HepG2 (cell line): Measurements from ENCODE around the gene MAN2A2. TPM values are rescaled to one million over a fixed set of nuclear protein-coding genes. Genes with fewer than 3 reads are reported as not detected.

ENCODE experiments used
- AGO1 ChIP-seq: fragments of 200-400 bp; formaldehyde crosslinking; IDR thresholded peaks from 2 replicates; pipeline ENCODE4 v1.6.1; 2017; ENCODE audit warnings: mild to moderate bottlenecking, low read depth, low read length, moderate library complexity; ENCODE audit not compliant: poor library complexity, severe bottlenecking
- CERS6 ChIP-seq: sonication (generic); formaldehyde crosslinking; IDR thresholded peaks from 2 replicates; pipeline ENCODE4 v1.5.0; 2020; ENCODE audit warnings: missing genetic modification reagents
- FOXK1 ChIP-seq: sonication (generic); formaldehyde crosslinking; IDR thresholded peaks from 2 replicates; pipeline ENCODE4 v1.4.0; 2020; ENCODE audit warnings: low read depth, missing genetic modification reagents, borderline replicate concordance
- GMEB2 ChIP-seq: IDR thresholded peaks from 2 replicates; pipeline ENCODE4 v1.6.1; 2016; ENCODE audit warnings: missing biosample characterization, missing genetic modification reagents, low read depth
- JUN ChIP-seq: sonication (generic); formaldehyde crosslinking; IDR thresholded peaks from 2 replicates; pipeline ENCODE4 v1.4.0; 2020; ENCODE audit warnings: mild to moderate bottlenecking, missing genetic modification reagents
- MYNN ChIP-seq: sonication (generic); formaldehyde crosslinking; IDR thresholded peaks from 2 replicates; pipeline ENCODE4 v1.4.0; 2020; ENCODE audit warnings: mild to moderate bottlenecking, low read depth, missing genetic modification reagents
- NR2F1 ChIP-seq, 2 experiments: fragments of 450-650 bp in 1 of 2; formaldehyde crosslinking in 1 of 2; IDR thresholded peaks; 2 replicates each; pipeline versions ENCODE4 v1.5.0 to v1.6.1; 2016 to 2020; ENCODE audit warnings: mild to moderate bottlenecking in 1 of 2, missing compliant biosample characterization in 1 of 2, missing genetic modification reagents in 1 of 2, moderate library complexity in 1 of 2
- PHF20 ChIP-seq: sonication (generic); formaldehyde crosslinking; IDR thresholded peaks from 2 replicates; pipeline ENCODE4 v1.5.0; 2020; ENCODE audit warnings: mild to moderate bottlenecking, missing genetic modification reagents
- PHF5A ChIP-seq: IDR thresholded peaks from one replicate; pipeline ENCODE4 v1.6.1; 2018; ENCODE audit warnings: low read depth, missing genetic modification reagents; ENCODE audit not compliant: unreplicated experiment
- REXO4 ChIP-seq: sonication (generic); formaldehyde crosslinking; IDR thresholded peaks from 2 replicates; pipeline ENCODE4 v1.8.0; 2022; ENCODE audit warnings: missing genetic modification reagents, mild to moderate bottlenecking, borderline replicate concordance
- TAF1 ChIP-seq: sonication (generic); formaldehyde crosslinking; IDR thresholded peaks from 2 replicates; pipeline ENCODE4 v1.4.0; 2020; ENCODE audit warnings: missing genetic modification reagents
- TBL1XR1 ChIP-seq: fragments of 150-350 bp; IDR thresholded peaks from 2 replicates; pipeline ENCODE4 v1.6.1; 2014; ENCODE audit warnings: borderline replicate concordance, low read length; ENCODE audit not compliant: partially characterized antibody
- UBTF ChIP-seq: sonication (generic); formaldehyde crosslinking; IDR thresholded peaks from 2 replicates; pipeline ENCODE4 v1.4.0; 2020; ENCODE audit warnings: mild to moderate bottlenecking, missing genetic modification reagents
- ZBTB38 ChIP-seq: sonication (generic); formaldehyde crosslinking; IDR thresholded peaks from 2 replicates; pipeline ENCODE4 v1.5.1; 2020; ENCODE audit warnings: mild to moderate bottlenecking, missing genetic modification reagents
- ZFP36L2 ChIP-seq: sonication (generic); formaldehyde crosslinking; IDR thresholded peaks from 2 replicates; pipeline ENCODE4 v1.4.0; 2020; ENCODE audit warnings: missing genetic modification reagents
- ZNF101 ChIP-seq: sonication (generic); formaldehyde crosslinking; IDR thresholded peaks from 2 replicates; pipeline ENCODE4 v1.4.0; 2020; ENCODE audit warnings: mild to moderate bottlenecking, low read depth, missing genetic modification reagents, borderline replicate concordance
- ZNF143 ChIP-seq: sonication (generic); formaldehyde crosslinking; IDR thresholded peaks from 2 replicates; pipeline ENCODE4 v1.4.0; 2020; ENCODE audit warnings: missing genetic modification reagents
- ZNF24 ChIP-seq: fragments of 450-650 bp; IDR thresholded peaks from 2 replicates; pipeline ENCODE4 v1.6.1; 2017; ENCODE audit warnings: antibody characterized with exemption, mild to moderate bottlenecking
- ZNF326 ChIP-seq: sonication (generic); formaldehyde crosslinking; IDR thresholded peaks from 2 replicates; pipeline ENCODE4 v1.4.0; 2020; ENCODE audit warnings: missing genetic modification reagents, borderline replicate concordance
- ZNF333 ChIP-seq: sonication (generic); formaldehyde crosslinking; IDR thresholded peaks from 2 replicates; pipeline ENCODE4 v1.4.0; 2020; ENCODE audit warnings: mild to moderate bottlenecking, missing genetic modification reagents, borderline replicate concordance
- ZNF556 ChIP-seq: sonication (generic); formaldehyde crosslinking; IDR thresholded peaks from 2 replicates; pipeline ENCODE4 v1.4.0; 2020; ENCODE audit warnings: mild to moderate bottlenecking, missing genetic modification reagents, borderline replicate concordance
- ZNF558 ChIP-seq: sonication (generic); formaldehyde crosslinking; IDR thresholded peaks from 2 replicates; pipeline ENCODE4 v1.9.0; 2022; ENCODE audit warnings: mild to moderate bottlenecking, missing genetic modification reagents, borderline replicate concordance
- ZNF567 ChIP-seq: sonication (generic); formaldehyde crosslinking; IDR thresholded peaks from 2 replicates; pipeline ENCODE4 v1.8.1; 2023; ENCODE audit warnings: mild to moderate bottlenecking, missing genetic modification reagents, borderline replicate concordance
- ZNF670 ChIP-seq: sonication (generic); formaldehyde crosslinking; IDR thresholded peaks from 2 replicates; pipeline ENCODE4 v1.8.0; 2022; ENCODE audit warnings: mild to moderate bottlenecking, missing genetic modification reagents, borderline replicate concordance
- ZNF720 ChIP-seq: sonication (generic); formaldehyde crosslinking; IDR thresholded peaks from 2 replicates; pipeline ENCODE4 v1.4.0; 2020; ENCODE audit warnings: missing genetic modification reagents
- ZNF768 ChIP-seq: sonication (generic); formaldehyde crosslinking; IDR thresholded peaks from 2 replicates; pipeline ENCODE4 v1.4.0; 2020; ENCODE audit warnings: missing genetic modification reagents
- polyA plus RNA-seq, 8 experiments: library from polyadenylated mRNA; depleted of rRNA in 3 of 8; stranded (reverse) in 7 of 8; unstranded in 1 of 8; fragments of >200 nt; fragmentation: Illumina TruSeq in 4 of 8; extraction: Trizol in 4 of 8; gene quantifications; 2 replicates each; pipeline versions ENCODE4 v1.2.1 to v1.2.3, GENCODE V29; 2011 to 2016; ENCODE audit warnings: low read depth in 4 of 8, missing spikeins in 1 of 8, mixed read lengths in 1 of 8; ENCODE audit not compliant: insufficient read depth in 1 of 8
- total RNA-seq, 5 experiments: library from RNA; depleted of rRNA; stranded (reverse); fragments of >200 nt; fragmentation: Illumina TruSeq; extraction: Trizol; gene quantifications; 2 replicates each; pipeline ENCODE4 v1.2.3, GENCODE V29; 2016; ENCODE audit warnings: low read depth in 1 of 5

Gene MAN2A2
- total and polyA plus RNA-seq, 2 of the 13 experiments (the other 11 are each of a cell fraction or from before 2014, with no cell fraction given): 17.5 to 51.5 TPM

GRCh38 chr15:90871716-90872485 is 31.2 kb upstream of the MAN2A2 start (continued):
- no peak for TF ChIP-seq MYNN
- TF ChIP-seq ZNF143 (CRISPR knock-in tag): peak; percentile 28; the same call in 1 of the 2 replicates
- TF ChIP-seq ZBTB38 (CRISPR knock-in tag): no peak
- no peak for TF ChIP-seq ZFP36L2 (CRISPR knock-in tag)
- TF ChIP-seq ZNF326 (CRISPR knock-in tag): no peak
- TF ChIP-seq ZNF720 (CRISPR knock-in tag): no peak
- TF ChIP-seq PHF20: 0 out of 2 replicates have a peak, but pooled peaks have one; percentile 27
- no peak for TF ChIP-seq JUN
- peak; percentile 54; the same call in 1 of the 2 replicates for TF ChIP-seq UBTF (CRISPR knock-in tag)
- TF ChIP-seq FOXK1 (CRISPR knock-in tag): no peak
- no peak; the same call in 1 of the 2 replicates for TF ChIP-seq TAF1
- TF ChIP-seq ZNF24: no peak
- no peak for TF ChIP-seq CERS6 (CRISPR knock-in tag)
- TF ChIP-seq ZNF556 (CRISPR knock-in tag): no peak
- TF ChIP-seq ZNF101 (CRISPR knock-in tag): no peak
- TF ChIP-seq ZNF768 (CRISPR knock-in tag): no peak; the same call in 1 of the 2 replicates
- peak in 1 of 2 experiments; percentile 62; a peak in 2 of 4 replicates for TF ChIP-seq NR2F1 (CRISPR knock-in tag; IDR thresholded peaks at IDR 0.05)
- no peak for TF ChIP-seq GMEB2
- no peak for TF ChIP-seq ZNF567 (CRISPR knock-in tag)
- no peak for TF ChIP-seq PHF5A (CRISPR knock-in tag)
- TF ChIP-seq ZNF333 (CRISPR knock-in tag): no peak
- TF ChIP-seq ZNF670 (CRISPR knock-in tag): no peak
- 0 out of 2 replicates have a peak, but pooled peaks have one; percentile 46 for TF ChIP-seq ZNF558 (CRISPR knock-in tag)
- no peak for TF ChIP-seq REXO4 (CRISPR knock-in tag)
- TF ChIP-seq AGO1: no peak
- no peak for TF ChIP-seq TBL1XR1
